KMS-11 (cell line): Measurements from ENCODE around the gene ARL5B.

ENCODE experiments used
- H2AFZ ChIP-seq: fragments of 200-600 bp; sonication (generic); 2 replicates; pipeline ENCODE4 v1.6.1; 2016; ENCODE audit warnings: antibody characterized with exemption, mixed run types, low read depth
- H3K27ac ChIP-seq: fragments of 200-600 bp; sonication (generic); 2 replicates; pipeline ENCODE4 v1.6.1; 2016; ENCODE audit warnings: mild to moderate bottlenecking, mixed run types
- H3K27me3 ChIP-seq: fragments of 200-600 bp; sonication (generic); 2 replicates; pipeline ENCODE4 v1.6.1; 2017; ENCODE audit warnings: mild to moderate bottlenecking, low read depth, mixed run types, moderate library complexity; ENCODE audit not compliant: insufficient read depth
- H3K36me3 ChIP-seq: fragments of 200-600 bp; sonication (generic); 2 replicates; pipeline ENCODE4 v1.6.1; 2017; ENCODE audit warnings: mild to moderate bottlenecking, mixed run types; ENCODE audit not compliant: insufficient read depth
- H3K4me1 ChIP-seq: fragments of 200-600 bp; sonication (generic); 2 replicates; pipeline ENCODE4 v1.6.1; 2016; ENCODE audit warnings: mild to moderate bottlenecking, low read depth, mixed run types; ENCODE audit not compliant: poor library complexity, severe bottlenecking
- H3K4me2 ChIP-seq: fragments of 200-600 bp; sonication (generic); 2 replicates; pipeline ENCODE4 v1.7.0; 2016; ENCODE audit warnings: mild to moderate bottlenecking, mixed run types
- H3K4me3 ChIP-seq: fragments of 200-600 bp; sonication (generic); IDR thresholded peaks from 2 replicates; pipeline ENCODE4 v1.6.1; 2017; ENCODE audit warnings: low read depth, low read length, mixed read lengths; ENCODE audit not compliant: insufficient read depth
- H3K79me2 ChIP-seq: fragments of 200-600 bp; sonication (generic); 2 replicates; pipeline ENCODE4 v1.6.1; 2016; ENCODE audit warnings: low read depth, mixed run types; ENCODE audit not compliant: insufficient read depth
- H3K9ac ChIP-seq: fragments of 200-600 bp; sonication (generic); 2 replicates; pipeline ENCODE4 v1.6.1; 2016; ENCODE audit warnings: mild to moderate bottlenecking, mixed run types
- H4K20me1 ChIP-seq: fragments of 200-600 bp; sonication (generic); 2 replicates; pipeline ENCODE4 v1.6.1; 2016; ENCODE audit warnings: mild to moderate bottlenecking, mixed run types; ENCODE audit not compliant: insufficient read depth
- TF ChIP-seq, protein P1 (sequence below): fragments of 200-600 bp; sonication (generic); conservative IDR thresholded peaks from 2 replicates; pipeline ENCODE4 v1.6.1; 2017; ENCODE audit warnings: low read depth, mild to moderate bottlenecking, antibody characterized with exemption, low read length, moderate library complexity, mixed read lengths

ARL5B gene, protein sequence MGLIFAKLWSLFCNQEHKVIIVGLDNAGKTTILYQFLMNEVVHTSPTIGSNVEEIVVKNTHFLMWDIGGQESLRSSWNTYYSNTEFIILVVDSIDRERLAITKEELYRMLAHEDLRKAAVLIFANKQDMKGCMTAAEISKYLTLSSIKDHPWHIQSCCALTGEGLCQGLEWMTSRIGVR

DNA sequence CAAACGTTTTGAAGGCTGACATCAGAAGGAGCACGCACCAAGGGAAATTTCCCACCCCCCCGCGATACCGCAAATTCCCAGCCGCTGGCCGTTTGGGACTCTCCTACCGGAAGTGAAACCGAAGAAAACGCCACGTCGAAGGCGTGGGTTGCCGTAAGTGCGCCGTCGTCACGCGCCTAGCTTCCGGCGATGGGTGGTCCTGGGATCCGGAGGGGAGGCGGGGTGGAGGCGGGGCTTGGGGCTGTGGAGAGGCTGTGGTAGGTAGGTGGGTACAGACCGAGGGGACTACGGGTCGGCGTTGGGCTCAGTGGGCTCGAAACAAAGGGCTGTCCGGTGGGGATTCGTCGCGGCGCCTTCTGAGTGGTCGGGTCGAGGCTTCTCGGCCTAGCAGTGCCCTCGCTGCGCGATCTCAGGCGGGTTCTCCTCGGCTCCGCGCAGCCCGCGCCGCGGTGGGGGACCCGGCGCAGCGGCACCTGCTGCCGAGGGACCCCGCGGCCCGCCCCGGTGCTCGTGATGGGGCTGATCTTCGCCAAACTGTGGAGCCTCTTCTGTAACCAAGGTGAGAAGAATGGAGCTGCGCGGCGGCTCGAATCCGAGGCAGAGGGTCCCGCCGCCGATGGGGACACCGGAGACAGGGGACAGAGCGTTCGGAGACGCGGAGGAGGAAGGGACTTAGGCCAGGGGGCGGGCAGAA lies at the start of gene ARL5B:
Gene ARL5B, plus strand, starts transcription at position 307 of the 694 bp plus-strand sequence. Its CDS starts 207 bp downstream, at position 514.
- peak within 1 kb of the TSS; percentile 92 for H3K27ac ChIP-seq
- TF ChIP-seq, protein P1, sequence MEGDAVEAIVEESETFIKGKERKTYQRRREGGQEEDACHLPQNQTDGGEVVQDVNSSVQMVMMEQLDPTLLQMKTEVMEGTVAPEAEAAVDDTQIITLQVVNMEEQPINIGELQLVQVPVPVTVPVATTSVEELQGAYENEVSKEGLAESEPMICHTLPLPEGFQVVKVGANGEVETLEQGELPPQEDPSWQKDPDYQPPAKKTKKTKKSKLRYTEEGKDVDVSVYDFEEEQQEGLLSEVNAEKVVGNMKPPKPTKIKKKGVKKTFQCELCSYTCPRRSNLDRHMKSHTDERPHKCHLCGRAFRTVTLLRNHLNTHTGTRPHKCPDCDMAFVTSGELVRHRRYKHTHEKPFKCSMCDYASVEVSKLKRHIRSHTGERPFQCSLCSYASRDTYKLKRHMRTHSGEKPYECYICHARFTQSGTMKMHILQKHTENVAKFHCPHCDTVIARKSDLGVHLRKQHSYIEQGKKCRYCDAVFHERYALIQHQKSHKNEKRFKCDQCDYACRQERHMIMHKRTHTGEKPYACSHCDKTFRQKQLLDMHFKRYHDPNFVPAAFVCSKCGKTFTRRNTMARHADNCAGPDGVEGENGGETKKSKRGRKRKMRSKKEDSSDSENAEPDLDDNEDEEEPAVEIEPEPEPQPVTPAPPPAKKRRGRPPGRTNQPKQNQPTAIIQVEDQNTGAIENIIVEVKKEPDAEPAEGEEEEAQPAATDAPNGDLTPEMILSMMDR: no peak

DNA sequence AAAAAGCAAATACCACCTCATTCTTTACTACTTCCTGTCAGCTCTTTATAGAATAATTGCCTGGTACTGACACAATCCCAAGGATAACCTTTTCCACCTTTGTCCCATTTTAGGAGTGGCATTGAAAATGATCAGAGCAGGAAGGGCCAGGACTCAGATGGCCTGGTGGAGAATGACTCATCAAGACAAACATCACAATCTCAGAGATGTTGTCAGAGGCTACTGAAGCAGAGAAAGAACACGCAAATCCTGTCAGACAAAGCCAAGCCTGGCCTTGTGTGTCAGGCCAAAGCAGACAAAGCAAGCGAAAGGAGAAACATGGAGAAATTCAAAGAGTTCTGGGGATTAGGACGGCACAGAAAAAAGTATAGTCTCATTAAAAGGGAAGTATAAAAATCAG lies 48.7 kb upstream of the ARL5B start:
- H3K27ac ChIP-seq: no peak overlapping the region
- no peaks in the 10 kb centered on the region for H3K36me3 ChIP-seq
- H3K4me1 ChIP-seq: peaks cover 18% of the 10 kb centered on the region
- TF ChIP-seq, protein P1: no peak
- no peak overlapping the region for H3K4me3 ChIP-seq
- H3K79me2 ChIP-seq: no peaks in the 10 kb centered on the region
- no peak overlapping the region for H3K9ac ChIP-seq
- no peaks in the 10 kb centered on the region for H4K20me1 ChIP-seq
- H3K4me2 ChIP-seq: no peak overlapping the region
- no peaks in the 10 kb centered on the region for H3K27me3 ChIP-seq
- H2AFZ ChIP-seq: no peak overlapping the region

More for the DNA sequence above, at the start of gene ARL5B:
- Histone ChIP-seq H2AFZ (peak within 1 kb of the TSS; percentile 91), H3K36me3 (no peaks in the 10 kb centered on the region), H4K20me1 (no peaks in the 10 kb centered on the region), H3K9ac (peak within 1 kb of the TSS; percentile 91), H3K4me3 (no peak within 1 kb of the TSS), H3K4me1 (peaks cover 16% of the 10 kb centered on the region), H3K27me3 (no peaks in the 10 kb centered on the region), H3K4me2 (peak within 1 kb of the TSS; percentile 95), H3K79me2 (peaks cover 53% of the 10 kb centered on the region)

DNA sequence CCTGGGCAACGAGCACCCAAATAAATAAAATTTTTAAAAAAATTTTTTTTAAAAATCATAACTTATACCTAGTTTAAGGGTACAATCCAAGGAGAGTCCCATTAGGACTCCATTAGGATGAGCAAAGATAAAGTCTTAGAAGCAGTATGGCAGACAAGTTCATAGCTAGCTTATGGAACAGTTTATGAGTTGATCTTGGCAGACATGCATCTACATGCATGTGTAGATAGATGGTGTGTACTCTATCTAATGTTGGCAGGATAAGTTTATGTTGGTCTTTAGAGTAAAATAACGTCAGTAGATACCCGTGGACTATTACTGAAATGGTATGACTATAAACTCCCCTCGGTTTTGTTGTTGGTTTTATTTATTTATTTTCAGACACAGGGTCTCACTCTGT lies 48.1 kb upstream of the ARL5B start:
- Histone ChIP-seq H3K9ac (no peak overlapping the region), H2AFZ (no peak overlapping the region), H3K27ac (no peak overlapping the region), H3K4me3 (no peak overlapping the region), H3K27me3 (no peaks in the 10 kb centered on the region), H3K79me2 (no peaks in the 10 kb centered on the region), H3K4me2 (no peak overlapping the region), H3K36me3 (no peaks in the 10 kb centered on the region), H3K4me1 (peaks cover 18% of the 10 kb centered on the region), H4K20me1 (no peaks in the 10 kb centered on the region)
- TF ChIP-seq, protein P1: no peak

DNA sequence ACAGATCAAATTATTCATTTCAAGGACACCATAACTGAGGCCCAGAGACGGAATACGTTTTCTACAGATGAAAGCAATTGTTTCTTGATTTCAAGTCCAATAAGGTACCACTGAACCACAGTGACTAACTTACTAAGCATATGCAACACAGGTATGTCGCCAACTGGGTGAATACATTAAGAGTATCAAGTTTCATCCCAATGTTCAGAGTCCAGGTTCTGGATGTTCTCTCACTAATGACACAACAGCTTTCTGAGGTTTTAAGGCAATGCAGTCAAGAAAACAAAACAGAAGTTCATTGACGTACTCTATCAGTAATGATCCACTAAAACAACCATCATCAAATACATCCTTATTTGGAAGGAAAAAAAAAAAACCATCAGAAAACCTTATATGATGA lies 43.6 kb upstream of the ARL5B start:
- no peaks in the 10 kb centered on the region for H3K4me1 ChIP-seq
- no peak overlapping the region for H3K9ac ChIP-seq
- H3K79me2 ChIP-seq: no peaks in the 10 kb centered on the region
- H2AFZ ChIP-seq: no peak overlapping the region
- H4K20me1 ChIP-seq: no peaks in the 10 kb centered on the region
- no peak overlapping the region for H3K4me2 ChIP-seq
- H3K36me3 ChIP-seq: no peaks in the 10 kb centered on the region
- H3K27ac ChIP-seq: no peak overlapping the region
- TF ChIP-seq, protein P1: no peak
- H3K27me3 ChIP-seq: no peaks in the 10 kb centered on the region
- no peak overlapping the region for H3K4me3 ChIP-seq
